HT-29 (cell line): ENCODE data around the gene PPM1L. TPM values are rescaled to one million over a fixed set of nuclear protein-coding genes. Genes with fewer than 3 reads are reported as not detected.
A peak's percentile ranks its signal among the peaks of the same experiment; 100 is the strongest.

Experiments
- DNase-seq: peaks from one replicate; pipeline ENCODE4 v3.0.0-alpha.2; 2015; ENCODE audit warnings: low spot score
- total RNA-seq: library from RNA; depleted of rRNA; stranded (reverse); fragments of >200 nt; shearing (Covaris generic); gene quantifications from 2 replicates; pipeline ENCODE4 v1.2.3, GENCODE V29; 2014

PPM1L gene
- total RNA-seq, 1 experiment from 2014 or later: 19.2 TPM

GRCh38 chr3:160808838-160809237 lies 52.8 kb downstream of the PPM1L start:
- DNase-seq: no peak

GRCh38 chr3:160809453-160809852 lies 53.4 kb downstream of the PPM1L start:
- DNase-seq: no peak

GRCh38 chr3:160810362-160811236 lies 54.6 kb downstream of the PPM1L start:
- no peak for DNase-seq

GRCh38 chr3:160811237-160811548 lies 55.2 kb downstream of the PPM1L start:
- DNase-seq: no peak

GRCh38 chr3:160812304-160812703 lies 56.3 kb downstream of the PPM1L start:
- no peak for DNase-seq

GRCh38 chr3:160815280-160815679 lies 59.2 kb downstream of the PPM1L start:
- no peak for DNase-seq

GRCh38 chr3:160820022-160820421 lies 64.0 kb downstream of the PPM1L start:
- no peak for DNase-seq

GRCh38 chr3:160820430-160820829 lies 64.4 kb downstream of the PPM1L start:
- DNase-seq: no peak

- no peak for DNase-seq
These were observed 66.9 kb downstream of the PPM1L start for GRCh38 chr3:160822936-160823335.

GRCh38 chr3:160825311-160825800 lies 69.3 kb downstream of the PPM1L start:
- no peak for DNase-seq

GRCh38 chr3:160826408-160826807 lies 70.4 kb downstream of the PPM1L start:
- DNase-seq: no peak

- DNase-seq: no peak
These were observed 71.0 kb downstream of the PPM1L start for GRCh38 chr3:160826991-160827390.

- DNase-seq: no peak
These were observed 71.5 kb downstream of the PPM1L start for GRCh38 chr3:160827516-160827915.

- no peak for DNase-seq
These were observed 72.8 kb downstream of the PPM1L start for GRCh38 chr3:160828880-160829279.

GRCh38 chr3:160829486-160830009 lies 73.5 kb downstream of the PPM1L start:
- no peak for DNase-seq

- DNase-seq: no peak
These were observed 74.8 kb downstream of the PPM1L start for GRCh38 chr3:160830796-160831195.

GRCh38 chr3:160831401-160831800 lies 75.4 kb downstream of the PPM1L start:
- DNase-seq: no peak

- peak; percentile 80 for DNase-seq
These were observed 81.5 kb downstream of the PPM1L start for GRCh38 chr3:160837394-160837980.

GRCh38 chr3:160840590-160840989 lies 84.6 kb downstream of the PPM1L start:
- no peak for DNase-seq

GRCh38 chr3:160841455-160841854 lies 85.4 kb downstream of the PPM1L start:
- DNase-seq: no peak

GRCh38 chr3:160842021-160843005 lies 86.3 kb downstream of the PPM1L start:
- DNase-seq: no peak
